CD4-positive, alpha-beta T cell treated with Interleukin-15 for 4 hours (primary cell): ENCODE data around the gene ACAA1.
"Not testable (repeated sequence)": the region's sequence is repeated elsewhere in the genome, so short reads cannot be mapped to it uniquely, and the experiment has no call there.

Experiments used
- DNase-seq: peaks from one replicate; pipeline ENCODE4 v3.0.0-alpha.2; 2020; ENCODE audit warnings: low spot score

ACAA1 gene

DNA sequence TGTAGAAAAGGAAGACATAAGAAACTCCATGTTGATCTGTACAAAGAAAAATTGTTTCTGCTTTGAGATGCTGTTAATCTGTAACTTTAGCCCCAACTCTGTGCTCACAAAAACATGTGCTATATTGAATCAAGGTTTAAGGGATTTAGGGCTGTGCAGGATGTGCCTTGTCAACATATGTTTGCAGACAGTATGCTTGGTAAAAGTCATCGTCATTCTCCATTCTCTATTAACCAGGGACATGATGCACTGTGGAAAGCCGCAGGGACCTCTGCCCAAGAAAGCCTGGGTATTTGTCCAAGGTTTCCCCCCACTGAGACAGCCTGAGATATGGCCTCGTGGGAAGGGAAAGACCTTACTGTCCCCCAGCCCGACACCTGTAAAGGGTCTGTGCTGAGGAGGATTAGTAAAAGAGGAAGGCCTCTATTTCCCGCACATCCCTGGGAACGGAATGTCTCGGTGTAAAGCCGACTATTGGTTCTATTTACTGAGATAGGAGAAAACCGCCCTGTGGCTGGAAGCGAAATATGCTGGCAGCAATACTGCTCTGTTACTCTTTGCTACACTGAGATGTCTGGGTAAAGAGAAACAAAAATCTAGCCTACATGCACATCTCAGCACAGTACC, 2.3 kb downstream of the ACAA1 start:
- not testable (repeated sequence) for DNase-seq

DNA sequence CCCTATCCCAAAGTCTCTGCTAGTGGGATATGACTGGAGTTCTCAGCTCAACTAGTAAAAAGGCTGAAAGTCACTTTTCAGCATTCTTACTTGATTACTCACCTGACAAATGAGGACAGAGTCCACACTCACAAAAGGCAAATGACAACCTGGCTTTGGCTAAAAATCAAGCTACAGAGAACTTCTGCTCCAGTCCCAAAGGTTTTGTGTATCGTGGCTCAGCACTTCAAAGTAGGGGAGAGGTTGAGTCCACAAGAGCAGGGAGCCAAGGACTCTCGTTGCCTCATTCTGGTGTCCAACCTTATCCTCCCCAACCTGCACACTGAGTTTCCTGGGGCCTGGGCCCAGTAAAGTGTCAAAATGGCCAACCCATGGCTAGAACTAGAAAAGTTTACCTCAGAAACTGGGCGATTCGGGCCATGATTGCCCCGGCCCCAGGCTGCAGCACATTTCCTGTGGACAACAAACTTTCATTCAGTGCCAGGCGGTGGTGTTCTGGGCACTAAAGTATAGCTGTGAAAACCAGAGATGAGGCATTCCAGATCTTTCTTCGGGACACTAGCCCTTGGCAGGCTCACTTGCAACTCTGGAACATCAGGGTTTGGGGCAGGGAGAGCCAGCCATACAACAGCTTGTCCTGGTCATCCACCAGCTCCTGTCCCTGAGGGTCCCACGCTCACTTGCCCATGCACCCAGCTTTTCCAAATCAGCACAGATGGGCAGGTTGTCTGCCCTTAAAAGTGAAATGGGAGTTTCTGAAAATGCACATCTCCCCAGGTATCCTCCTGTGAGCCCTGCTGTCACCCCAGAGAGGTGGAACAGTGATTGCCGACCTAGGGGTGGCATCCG, 3.1 kb downstream of the ACAA1 start:
- DNase-seq = no peak

DNA sequence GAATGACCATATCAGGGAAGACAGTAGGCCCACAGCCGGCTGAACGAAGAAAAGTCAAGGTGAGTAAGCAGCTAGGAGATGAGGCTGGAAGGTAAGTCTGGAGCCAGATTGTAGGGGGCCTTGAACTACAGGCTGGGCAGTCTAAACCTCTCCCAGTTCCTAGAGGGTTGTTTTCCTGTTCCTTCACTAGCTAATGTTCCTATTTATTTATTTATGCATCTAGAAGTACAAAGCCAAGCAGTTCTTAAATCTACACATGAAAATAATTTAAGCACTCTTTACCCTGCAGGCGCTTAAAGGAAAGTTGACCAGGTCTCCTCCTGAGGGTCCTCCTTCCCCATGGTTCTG, 3.7 kb downstream of the ACAA1 start:
- no peak for DNase-seq

DNA sequence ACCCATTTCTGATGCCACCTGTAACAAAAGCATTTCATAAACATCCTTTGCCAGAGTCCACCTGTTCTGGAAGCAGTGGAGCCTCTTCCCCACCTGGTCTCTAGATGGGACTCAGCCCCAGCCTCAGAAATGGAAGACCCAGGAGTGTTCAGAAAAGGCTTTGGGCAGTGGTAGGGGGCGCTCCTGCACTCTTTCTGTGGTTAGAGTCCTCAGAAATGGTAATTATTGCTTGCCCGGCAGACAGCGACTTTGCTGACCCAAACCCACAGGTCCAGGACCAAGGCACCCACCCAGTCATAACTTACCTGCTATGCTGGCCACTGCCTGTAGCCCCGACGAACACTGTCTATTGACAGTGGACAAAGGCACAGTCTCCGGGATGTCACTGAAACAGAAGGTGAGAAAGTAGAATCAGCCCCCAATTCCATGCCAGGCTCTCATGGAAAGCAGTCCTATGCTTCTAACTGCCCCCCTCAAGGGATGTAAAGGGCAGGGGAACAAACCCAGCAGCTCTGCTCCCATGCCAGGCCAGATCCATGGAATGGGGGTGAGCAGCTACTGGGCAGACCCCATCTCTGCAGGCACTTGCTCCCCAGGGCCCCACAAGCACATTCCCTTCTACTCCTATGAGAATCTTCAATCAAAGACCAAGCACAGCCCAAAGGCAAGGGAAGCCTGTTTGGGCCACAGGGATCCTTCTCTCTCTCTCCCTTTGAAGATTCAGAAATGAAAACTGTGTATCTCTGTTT, 5.1 kb downstream of the ACAA1 start:
- DNase-seq = no peak

DNA sequence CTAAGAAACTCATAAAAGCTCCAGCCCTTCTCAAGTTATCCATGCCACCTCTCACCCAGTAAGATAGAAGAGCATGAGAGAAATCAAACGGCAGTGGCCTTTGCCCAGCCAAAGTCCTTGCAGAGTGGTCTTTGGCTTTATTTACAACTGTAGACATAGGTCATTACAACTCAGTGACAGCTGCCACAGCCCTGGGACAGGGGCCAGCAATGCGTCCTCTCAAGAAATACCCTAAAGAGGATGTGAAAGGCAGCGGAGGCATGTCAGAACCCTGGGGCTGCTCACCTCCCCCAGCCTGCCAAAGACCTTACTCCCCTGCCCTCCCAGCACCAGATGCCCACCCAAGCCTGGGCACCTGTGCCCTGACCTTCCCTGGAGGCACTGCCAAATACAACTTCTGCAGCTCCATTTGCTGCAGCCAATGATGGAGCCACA, 6.3 kb downstream of the ACAA1 start:
- no peak for DNase-seq

GRCh38 chr3:38129058-38129457, 7.9 kb downstream of the ACAA1 start:
- DNase-seq = no peak

GRCh38 chr3:38128303-38128655, 8.6 kb downstream of the ACAA1 start:
- DNase-seq = no peak

GRCh38 chr3:38127611-38128302, 9.2 kb downstream of the ACAA1 start:
- DNase-seq = no peak

GRCh38 chr3:38126121-38126892, 10.6 kb downstream of the ACAA1 start:
- no peak for DNase-seq

- no peak for DNase-seq
These were observed 11.4 kb downstream of the ACAA1 start for GRCh38 chr3:38125305-38126120.

DNA sequence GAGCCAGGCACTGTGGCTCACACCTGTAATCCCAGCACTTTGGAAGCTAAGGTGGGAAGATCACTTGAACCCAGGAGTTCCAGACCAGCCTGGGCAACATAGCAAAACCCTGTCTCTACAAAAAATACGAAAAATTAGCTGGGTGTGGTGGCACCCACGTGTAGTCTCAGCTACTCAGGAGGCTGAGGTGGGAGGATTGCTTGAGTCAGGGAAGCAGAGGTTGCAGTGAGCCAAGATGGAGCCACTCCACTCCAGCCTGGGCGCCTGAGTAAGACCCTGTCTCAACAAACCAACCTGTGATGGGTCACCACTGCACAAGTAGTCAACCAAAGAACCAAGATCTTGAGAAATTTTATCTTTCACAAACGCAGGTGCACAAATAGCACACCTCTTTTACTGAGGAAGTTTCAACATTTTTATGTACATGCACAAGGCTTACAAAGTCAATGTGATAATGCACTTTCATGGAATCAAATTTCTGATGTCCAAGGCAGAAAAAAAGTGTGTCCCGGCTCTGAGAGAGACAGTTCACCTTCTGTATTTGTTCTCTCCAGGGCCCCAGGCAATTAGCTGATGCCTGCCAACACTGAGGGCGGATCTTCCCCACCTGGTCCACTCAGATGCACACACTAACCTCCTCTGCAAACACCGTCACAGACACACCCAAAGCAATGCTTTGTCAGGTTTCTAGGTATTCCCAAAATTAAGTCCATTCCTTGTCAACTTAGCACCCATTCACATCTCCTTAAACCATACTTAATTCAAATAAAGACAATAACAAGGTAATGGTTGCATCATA, 12.4 kb downstream of the ACAA1 start:
- no peak for DNase-seq

GRCh38 chr3:38122712-38123290, 14.1 kb downstream of the ACAA1 start:
- no peak for DNase-seq

DNA sequence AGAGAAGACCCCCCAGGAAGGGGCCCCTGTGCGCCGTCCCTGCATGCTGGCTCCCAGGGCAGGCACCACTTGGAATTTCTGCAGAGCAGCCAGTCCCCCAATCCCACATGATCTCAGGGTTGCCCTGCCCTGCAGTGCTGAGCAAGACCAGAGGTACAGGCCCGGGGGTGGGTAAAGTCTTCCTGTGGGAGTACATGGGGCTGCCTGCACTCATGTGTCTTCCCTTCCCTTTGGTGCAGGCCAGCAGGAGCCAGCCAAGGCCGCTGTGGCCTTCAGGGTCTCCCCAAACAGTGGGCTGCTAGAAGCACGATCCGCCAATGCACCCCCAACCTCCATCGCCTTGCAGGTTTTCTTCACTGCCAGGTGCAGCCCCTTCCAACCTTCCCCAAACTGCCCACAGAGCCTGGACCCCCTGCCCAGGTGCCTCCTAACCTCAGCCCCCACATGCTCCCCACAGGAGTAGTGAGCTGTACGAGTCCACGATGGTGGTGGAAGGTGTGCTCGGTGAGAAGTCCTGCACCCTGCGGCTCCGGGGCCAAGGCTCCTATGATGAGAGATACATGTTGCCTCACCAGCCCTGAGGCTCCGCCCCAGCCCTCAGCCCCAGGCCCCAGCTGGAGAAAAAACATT, 15.0 kb downstream of the ACAA1 start:
- DNase-seq = no peak

- no peak for DNase-seq
These were observed 15.5 kb downstream of the ACAA1 start for GRCh38 chr3:38121451-38121831.

- no peak for DNase-seq
These were observed 16.1 kb downstream of the ACAA1 start for GRCh38 chr3:38120693-38121450.

- no peak for DNase-seq
These were observed 16.9 kb downstream of the ACAA1 start for GRCh38 chr3:38119821-38120692.

DNA sequence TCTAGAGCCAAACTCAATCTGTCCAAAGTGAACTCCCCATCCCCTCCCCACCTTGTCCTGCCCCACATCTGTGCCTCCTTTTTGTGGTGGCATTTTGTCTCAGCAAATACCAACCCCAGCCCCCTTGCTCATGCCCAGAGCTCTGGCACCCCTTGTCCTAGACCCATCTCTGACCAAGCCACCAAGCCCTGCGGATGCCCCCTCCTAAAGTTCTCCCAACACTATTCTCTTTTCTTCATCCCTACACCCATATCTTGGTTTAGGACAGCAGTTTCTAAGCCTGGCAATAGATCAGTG, 17.7 kb downstream of the ACAA1 start:
- DNase-seq = no peak
